NCI-H526 treated with DMSO at 0.1 percent for 48 hours (cell line): ENCODE measurements around the gene BACH2.
"Not testable (repeated sequence)": the region's sequence is repeated elsewhere in the genome, so short reads cannot be mapped to it uniquely, and the experiment has no call there.

Experiments
- DNase-seq: peaks from one replicate; lab custom pipeline; 2025; lab: John Stamatoyannopoulos, UW

Gene BACH2

DNA sequence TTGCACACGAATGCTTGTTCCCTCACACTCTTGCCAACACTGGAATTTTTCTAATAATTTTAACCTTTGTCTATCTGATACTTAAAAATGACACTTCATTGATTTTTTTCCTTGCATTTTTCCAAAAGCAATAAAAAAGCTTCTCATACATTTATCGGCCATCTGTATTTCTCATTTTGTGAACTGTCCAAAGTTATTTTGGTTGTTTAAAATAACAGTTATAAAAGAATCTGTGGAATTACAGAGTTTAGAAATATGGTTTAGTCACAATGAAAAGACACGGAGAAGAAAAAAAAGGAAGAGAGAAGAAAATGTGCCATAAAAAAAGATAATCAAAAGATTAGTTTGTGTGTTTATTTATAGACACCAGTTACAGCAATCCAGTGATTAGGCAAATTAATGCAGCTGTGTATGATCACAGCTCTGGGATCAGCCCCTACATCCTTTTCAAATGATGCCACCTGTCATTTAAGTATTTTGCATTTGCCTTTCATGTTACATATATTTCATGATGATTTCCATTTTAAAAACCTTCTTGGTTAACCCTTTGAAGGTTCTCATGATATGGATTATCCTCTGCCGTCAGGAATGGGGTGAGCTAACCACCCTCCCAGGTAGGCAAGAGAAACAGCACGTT lies 171.7 kb downstream of the BACH2 start:
- peak; percentile 82 for DNase-seq

GRCh38 chr6:90123831-90124230 lies 172.8 kb downstream of the BACH2 start:
- no peak for DNase-seq

- DNase-seq: no peak
Measured at GRCh38 chr6:90121982-90122381, 174.7 kb downstream of the BACH2 start.

DNA sequence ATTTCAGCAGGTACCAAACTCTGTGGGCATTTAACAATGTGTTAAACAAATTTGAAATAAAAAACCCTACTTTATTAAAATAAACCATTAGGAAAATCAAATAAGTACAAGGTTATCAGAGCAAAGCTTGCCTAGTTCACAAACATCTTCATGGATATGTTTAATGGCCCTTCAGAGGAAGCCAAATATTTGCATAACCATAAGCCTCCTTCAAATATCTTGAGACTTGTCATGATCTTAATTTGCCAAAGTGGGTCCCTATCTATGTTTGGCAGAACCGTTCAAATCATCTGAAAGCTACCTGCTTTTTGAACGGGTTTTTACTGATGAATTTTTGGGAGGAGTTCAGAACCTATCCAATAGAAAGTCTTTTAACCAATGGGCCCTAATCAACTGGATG lies 176.3 kb downstream of the BACH2 start:
- DNase-seq: no peak

GRCh38 chr6:90119618-90120017 lies 177.0 kb downstream of the BACH2 start:
- no peak for DNase-seq

DNA sequence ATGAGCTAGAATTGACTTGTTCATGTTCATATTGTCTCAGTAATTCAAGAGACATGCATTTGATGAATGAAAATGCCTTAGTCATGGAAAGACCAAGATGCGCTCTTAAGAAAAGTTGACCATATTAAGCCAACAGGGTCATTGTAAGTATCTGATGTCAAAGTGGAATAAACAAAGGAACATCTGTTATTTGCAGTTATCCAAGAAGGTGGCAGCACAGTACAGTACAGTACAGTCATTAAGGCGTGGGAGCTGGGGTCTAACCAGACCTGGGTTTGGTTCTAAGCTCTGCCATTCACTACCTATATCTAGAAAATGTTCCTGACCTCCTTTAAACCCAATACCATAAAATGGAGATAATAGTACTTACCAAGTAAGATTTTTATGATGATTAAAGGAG lies 178.1 kb downstream of the BACH2 start:
- no peak for DNase-seq

- DNase-seq: no peak
Measured at GRCh38 chr6:90118069-90118468, 178.6 kb downstream of the BACH2 start.

- DNase-seq: not testable (repeated sequence)
Measured at GRCh38 chr6:90116126-90116525, 180.5 kb downstream of the BACH2 start.

DNA sequence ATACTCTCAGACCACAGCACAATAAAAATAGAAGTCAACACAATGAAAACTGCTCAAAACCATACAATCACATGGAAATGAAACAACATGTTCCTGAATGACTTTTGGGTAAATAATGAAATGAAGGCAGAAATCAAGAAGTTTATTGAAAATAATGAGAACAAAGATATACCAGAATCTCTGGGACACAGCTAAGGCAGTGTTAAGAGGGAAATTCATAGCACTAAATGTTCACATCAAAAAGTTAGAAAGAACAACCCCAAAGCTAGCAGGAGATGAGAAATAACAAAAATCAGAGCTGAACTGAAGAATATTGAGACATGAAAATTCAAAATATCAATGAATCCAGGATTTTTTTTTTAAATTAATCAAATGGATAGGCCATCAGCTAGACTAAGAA lies 183.3 kb downstream of the BACH2 start:
- no peak for DNase-seq

GRCh38 chr6:90111387-90111786 lies 185.3 kb downstream of the BACH2 start:
- no peak for DNase-seq

GRCh38 chr6:90110971-90111370 lies 185.7 kb downstream of the BACH2 start:
- DNase-seq: no peak

DNA sequence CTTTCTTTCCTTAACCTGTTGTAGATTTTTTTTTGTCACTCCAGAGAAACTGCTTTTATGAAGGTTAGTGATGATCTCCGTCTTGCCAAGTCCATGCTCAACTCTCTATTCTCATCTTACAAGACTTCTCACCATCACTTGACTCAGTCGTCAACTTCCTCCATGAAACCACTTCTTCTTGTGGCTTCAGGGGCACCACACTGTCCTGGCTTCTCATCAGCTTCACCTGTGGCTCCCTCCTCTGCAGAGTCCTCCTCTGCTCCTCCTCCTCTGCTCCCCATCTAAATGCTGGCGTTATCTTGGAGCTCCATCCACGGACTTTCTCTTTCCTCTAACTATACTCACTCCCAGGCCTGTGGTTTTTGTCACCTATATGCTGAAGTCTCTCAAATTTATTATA lies 187.5 kb downstream of the BACH2 start:
- no peak for DNase-seq

DNA sequence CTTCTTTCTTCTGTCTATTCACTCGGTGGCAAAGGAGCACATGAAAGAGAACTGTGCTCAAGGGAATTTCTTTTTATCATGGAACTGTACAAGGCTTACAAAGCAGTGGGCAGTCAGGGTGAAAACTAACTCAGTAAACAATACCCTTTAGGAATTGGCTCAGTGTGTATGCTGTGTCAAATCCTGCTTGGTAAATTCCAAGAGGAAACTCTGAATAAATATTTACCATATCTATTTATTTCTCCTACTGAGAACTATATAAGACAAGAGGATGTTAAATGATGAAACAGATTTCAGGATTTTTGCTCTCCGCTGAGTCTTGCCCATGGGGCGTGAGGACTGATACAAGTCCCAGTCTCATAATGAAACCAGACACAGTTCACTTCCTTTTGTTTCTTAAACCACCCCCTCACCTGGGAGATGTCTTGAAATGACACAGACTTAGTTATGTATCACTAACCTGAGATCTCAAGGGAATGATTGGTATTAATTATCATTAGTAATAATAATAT lies 188.8 kb downstream of the BACH2 start:
- DNase-seq: no peak

GRCh38 chr6:90107371-90107770 lies 189.3 kb downstream of the BACH2 start:
- no peak for DNase-seq

GRCh38 chr6:90106449-90106848 lies 190.2 kb downstream of the BACH2 start:
- no peak for DNase-seq

- DNase-seq: no peak
Measured at GRCh38 chr6:90105506-90106170, 191.0 kb downstream of the BACH2 start.

DNA sequence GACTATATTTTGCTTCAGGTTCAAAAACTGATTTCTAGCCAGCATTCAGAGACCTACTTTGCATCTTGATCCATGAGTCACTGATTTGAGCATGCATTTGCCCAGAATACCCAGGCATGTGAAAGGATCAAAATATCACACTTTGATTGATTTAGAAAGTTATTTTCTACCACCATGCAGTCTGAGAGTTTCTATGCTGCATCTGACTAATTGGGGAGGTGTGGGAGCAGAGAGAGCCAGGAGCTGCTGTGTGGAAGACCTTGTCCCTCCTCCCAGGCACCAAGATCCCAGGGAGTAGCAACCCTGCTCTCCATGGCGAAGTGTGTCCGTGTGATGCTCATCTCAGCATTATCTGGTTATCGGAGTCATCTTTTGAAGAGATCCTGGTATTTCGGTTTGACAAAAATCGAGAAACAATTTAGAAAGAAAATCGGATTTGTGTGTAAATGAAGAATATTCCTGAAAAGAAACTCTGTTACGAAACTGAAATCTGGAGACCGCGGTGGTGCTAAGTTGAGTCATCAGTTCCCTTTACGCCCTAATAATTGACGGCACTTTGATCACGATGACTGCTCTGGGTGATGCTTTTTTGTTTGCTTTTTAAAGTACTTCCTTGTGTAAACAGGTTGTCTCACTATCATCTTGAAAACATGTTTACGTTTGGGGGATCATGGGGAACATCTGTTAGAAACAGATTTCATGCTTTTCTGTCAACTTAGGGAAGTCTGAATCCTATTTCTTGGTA lies 193.4 kb downstream of the BACH2 start:
- no peak for DNase-seq

DNA sequence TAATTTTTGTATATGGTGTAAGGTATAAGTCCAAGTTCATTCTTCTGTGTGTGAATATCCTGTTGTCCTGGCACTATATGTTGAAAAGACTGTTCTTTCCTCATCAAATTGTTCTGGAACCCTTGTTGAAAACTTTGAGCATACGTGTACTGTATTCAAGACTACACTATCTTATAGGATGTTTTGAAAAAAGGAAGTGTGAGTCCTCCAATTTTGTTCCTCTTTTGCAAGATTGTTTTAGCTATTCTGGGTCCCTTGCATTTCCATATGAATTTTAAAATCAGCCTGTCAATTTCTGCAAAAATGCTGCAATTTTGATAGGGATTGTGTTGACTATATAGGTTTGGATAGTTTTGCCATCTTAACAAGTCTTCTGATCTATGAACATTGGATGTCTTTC lies 195.2 kb downstream of the BACH2 start:
- no peak for DNase-seq

- DNase-seq: no peak
Measured at GRCh38 chr6:90100059-90100665, 196.5 kb downstream of the BACH2 start.

DNA sequence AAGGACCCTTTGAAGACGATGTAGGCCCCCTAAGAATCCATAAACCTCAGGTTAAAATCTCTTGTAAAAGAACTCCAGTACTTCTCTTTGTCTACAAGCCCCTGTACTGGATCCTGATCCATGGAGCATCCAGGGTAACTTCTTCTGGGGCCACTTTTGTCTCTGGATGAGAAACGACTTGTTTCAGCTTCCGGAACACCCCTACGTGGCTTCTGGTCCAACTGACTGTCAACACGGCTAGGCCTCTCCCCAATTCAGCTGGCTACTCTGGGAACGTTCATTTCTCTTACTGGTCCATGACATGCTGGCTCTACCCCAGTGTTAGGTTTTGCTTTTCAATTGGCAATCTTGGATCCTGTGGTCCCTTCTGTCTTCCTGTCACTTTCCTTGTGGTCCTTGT lies 198.0 kb downstream of the BACH2 start:
- no peak for DNase-seq

DNA sequence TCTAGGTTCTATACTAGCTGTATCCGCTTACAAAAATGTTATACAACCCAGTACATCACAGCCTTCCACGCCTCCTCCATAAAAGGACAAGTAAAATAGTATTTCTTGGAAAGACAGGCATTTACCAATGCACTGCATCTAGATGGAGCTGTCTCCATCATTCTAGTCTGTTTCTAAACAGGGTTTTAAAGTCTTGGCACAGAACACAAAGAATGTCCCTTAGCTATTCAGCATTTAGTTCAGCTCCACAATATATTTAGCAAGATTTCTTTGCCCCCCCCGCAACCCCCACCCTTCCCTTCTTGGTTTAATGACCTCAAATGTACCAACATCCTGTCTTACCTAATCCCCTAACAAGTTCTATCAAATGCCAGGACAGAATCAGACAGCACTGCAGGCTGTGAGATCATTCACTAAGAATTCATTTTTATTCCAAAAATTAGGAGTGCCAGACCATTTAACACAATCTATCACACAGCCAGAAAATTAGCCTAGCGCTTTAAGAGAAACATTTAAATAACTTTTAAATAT lies 198.6 kb downstream of the BACH2 start:
- no peak for DNase-seq

DNA sequence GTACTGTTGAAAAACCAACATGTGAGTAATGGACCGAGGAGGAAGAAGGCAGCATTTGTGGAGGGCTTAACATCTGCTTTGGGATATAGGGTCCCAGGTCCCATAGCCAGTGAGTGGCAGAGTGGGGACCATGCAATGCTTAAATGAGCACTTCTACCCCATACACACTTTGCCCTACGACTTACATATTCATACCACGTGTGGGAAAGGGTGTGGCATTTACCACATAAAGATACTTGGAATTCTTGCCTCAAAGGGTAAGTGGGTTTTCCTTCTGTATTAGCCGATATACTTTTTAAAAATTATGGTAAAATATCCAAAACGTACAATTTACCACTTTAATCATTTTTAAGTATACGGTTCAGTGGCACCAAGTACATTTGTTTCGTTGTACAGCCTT lies 199.3 kb downstream of the BACH2 start:
- DNase-seq: no peak
